ENCODE measurements around the gene ESPL1. TPM values are rescaled to one million over a fixed set of nuclear protein-coding genes. Genes with fewer than 3 reads are reported as not detected.

ESPL1 gene
- total RNA-seq, result 1.6 and 1.8 TPM in 2 replicates

GRCh38 chr12:53267999-53268629 lies at the start of gene ESPL1:
ESPL1 (plus strand) TSS chr12:53268299; CDS start chr12:53268767, 468 bp downstream.

GRCh38 chr12:53231921-53232645 lies 36.0 kb upstream of the ESPL1 start, which contains the start of gene RARG:
RARG (minus strand) TSS chr12:53232209; CDS start chr12:53227545, 4,664 bp downstream.

GRCh38 chr12:53295070-53295890 lies 27.2 kb downstream of the ESPL1 start, which contains the start of gene PFDN5:
PFDN5 (plus strand) TSS chr12:53295542; CDS start chr12:53295568, 26 bp downstream.

GRCh38 chr12:53299454-53300180 lies 31.5 kb downstream of the ESPL1 start, which contains the start of gene MYG1:
MYG1 (plus strand) TSS chr12:53299695; CDS start chr12:53299738, 43 bp downstream.

GRCh38 chr12:53336181-53336681 lies 68.1 kb downstream of the ESPL1 start, which contains the start of gene SP7:
SP7 (minus strand) TSS chr12:53336354; CDS start chr12:53335646, 708 bp downstream.

Other genes starting within 250 kb of the ESPL1 start
- gene TNS2, start 218.2 kb upstream of the ESPL1 start, total RNA-seq, result 77.1 and 80.6 TPM in 2 replicates
- gene SPRYD3, start 188.9 kb upstream of the ESPL1 start, total RNA-seq, result 31.8 and 32.9 TPM in 2 replicates
- gene IGFBP6, start 170.6 kb upstream of the ESPL1 start, total RNA-seq, result 162 and 237 TPM in 2 replicates
- 0.49 TPM in 1 of 2 replicates, not detected in the other for gene SOAT2, start 164.8 kb upstream of the ESPL1 start, total RNA-seq
- 14.2 and 17.5 TPM in 2 replicates for gene ZNF740, start 87.6 kb upstream of the ESPL1 start, total RNA-seq
- gene CSAD, start 87.4 kb upstream of the ESPL1 start, total RNA-seq, result 13.2 and 14.1 TPM in 2 replicates
- gene ITGB7, start 61.0 kb upstream of the ESPL1 start, total RNA-seq, result 1.3 and 1.8 TPM in 2 replicates
- 76.4 and 105 TPM in 2 replicates for gene RARG, start 36.1 kb upstream of the ESPL1 start, total RNA-seq
- gene PFDN5, start 27.2 kb downstream of the ESPL1 start, total RNA-seq, result 233 and 253 TPM in 2 replicates
- gene MYG1, start 31.4 kb downstream of the ESPL1 start, total RNA-seq, result 38.8 and 39.8 TPM in 2 replicates
- gene AAAS, start 53.3 kb downstream of the ESPL1 start, total RNA-seq, result 32.1 and 33.5 TPM in 2 replicates
- not detected in 2 replicates for gene SP7, start 68.1 kb downstream of the ESPL1 start, total RNA-seq
- gene SP1, start 111.9 kb downstream of the ESPL1 start, total RNA-seq, result 62.8 and 68.2 TPM in 2 replicates
- not detected in 2 replicates for gene AMHR2, start 155.6 kb downstream of the ESPL1 start, total RNA-seq
- 50.5 and 59.4 TPM in 2 replicates for gene PRR13, start 173.4 kb downstream of the ESPL1 start, total RNA-seq
- 257 and 260 TPM in 2 replicates for gene PCBP2, start 183.8 kb downstream of the ESPL1 start, total RNA-seq
- gene MAP3K12, start 231.2 kb downstream of the ESPL1 start, total RNA-seq, result 51.5 and 53.5 TPM in 2 replicates
- gene TARBP2, start 233.0 kb downstream of the ESPL1 start, total RNA-seq, result 27.4 and 33.4 TPM in 2 replicates
- gene NPFF, start 239.2 kb downstream of the ESPL1 start, total RNA-seq, result not detected in 2 replicates

Measured in hair follicle dermal papilla cell (primary cell).